Activated CD8-positive, alpha-beta memory T cell treated with anti-CD3 and anti-CD28 coated beads for 24 hours (primary cell): ENCODE measurements around the gene RAB11FIP5.

Source experiments
- DNase-seq: peaks from one replicate; pipeline ENCODE4 v3.0.0-alpha.2; 2020

Gene RAB11FIP5

GRCh38 chr2:73033142-73033765, 79.5 kb downstream of the RAB11FIP5 start:
- DNase-seq, result no peak

- no peak for DNase-seq
Observed at GRCh38 chr2:73032702-73033097, 80.0 kb downstream of the RAB11FIP5 start.

DNA sequence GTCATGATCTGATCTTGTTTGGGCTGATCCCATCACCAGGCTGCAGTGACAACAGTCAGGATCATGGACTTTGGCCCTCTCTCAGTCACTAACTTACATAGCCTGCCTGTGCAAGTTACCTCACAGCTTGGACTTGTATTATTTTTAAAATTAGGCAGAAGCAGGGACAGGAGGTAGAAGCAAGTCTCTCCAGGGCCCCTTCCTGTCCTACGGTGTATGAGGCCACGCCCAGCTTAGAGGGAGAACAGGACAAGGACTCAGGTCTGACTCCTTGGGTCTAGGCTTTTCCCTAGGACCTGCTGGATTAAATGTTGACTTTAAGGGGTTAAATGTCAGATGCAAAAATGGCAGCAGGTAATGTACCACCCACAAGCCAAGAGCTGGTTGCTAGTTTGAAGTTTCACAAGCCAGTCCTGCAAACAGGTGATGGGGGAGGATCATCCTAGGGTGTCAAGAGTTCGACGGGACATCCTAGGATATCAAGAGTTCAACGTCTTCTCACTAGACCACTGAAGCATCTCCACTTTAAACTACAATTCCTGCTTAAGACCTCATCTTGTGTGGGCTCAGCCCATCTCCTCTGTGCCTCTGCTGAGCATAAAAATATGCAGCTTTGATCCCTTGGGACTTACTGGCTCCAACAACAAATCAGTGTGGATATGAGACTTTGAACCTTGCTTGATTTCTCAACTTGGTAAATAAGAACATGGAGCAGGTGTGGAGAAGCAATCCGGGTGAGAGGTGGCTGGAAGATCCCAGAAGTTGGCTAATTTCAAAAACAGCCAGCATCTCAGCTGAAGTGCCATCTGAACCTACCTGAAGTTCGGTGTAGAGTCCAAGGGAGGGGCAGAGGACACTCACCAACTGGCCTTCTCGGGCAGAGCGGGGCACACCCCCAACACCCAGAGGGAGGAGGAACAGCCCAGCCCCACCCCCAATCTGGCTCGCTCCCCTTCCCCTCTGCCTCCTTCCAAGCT, 80.7 kb downstream of the RAB11FIP5 start:
- no peak for DNase-seq

DNA sequence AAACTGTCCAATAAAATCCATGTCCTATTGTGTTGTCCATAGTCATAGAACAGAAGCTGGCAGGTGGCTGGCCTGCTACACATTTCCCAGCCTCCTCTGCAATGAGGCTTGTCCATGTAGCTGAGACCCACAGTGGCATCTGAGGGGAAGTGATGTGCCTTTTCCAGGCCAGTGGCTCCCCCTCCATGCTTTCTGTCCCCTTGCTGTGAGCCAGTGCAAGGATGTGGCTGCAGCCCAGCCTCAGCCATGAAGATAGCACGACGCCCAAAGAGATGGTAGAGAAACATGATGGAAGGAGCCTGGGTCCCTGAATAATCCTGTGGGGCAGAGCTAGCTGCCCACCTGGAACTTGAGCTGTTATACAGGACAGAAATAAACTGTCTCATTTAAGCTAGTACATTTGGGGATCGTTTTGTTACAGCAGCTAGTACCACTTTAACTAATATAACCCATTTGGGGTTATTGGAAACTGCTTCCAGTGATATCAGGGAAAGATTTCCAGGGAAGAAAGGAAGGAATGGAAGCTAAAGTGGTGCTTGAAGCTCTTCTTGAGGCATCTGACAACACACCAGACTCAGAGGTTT, 81.6 kb downstream of the RAB11FIP5 start:
- DNase-seq, result no peak

- DNase-seq, result no peak
Observed at GRCh38 chr2:73028841-73029240, 83.9 kb downstream of the RAB11FIP5 start.

DNA sequence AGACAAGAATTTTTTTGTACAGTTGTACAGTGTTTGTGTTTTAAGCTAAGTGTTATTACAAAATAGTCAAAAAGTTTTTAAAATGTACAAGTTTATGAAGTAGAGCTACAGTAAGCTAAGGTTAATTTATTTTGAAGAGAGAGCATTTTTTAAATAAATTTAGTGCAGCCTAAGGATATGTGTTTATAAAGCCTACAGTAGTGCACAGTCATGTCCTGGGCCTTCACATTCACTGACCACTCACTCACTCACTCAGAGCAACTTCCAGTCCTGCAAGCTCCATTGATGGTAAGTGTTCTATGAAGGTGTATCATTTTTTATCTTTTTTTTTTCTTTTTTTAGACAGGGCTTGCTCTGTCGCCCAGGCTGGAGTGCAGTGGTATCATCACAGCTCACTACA, 85.4 kb downstream of the RAB11FIP5 start:
- DNase-seq, result no peak

DNA sequence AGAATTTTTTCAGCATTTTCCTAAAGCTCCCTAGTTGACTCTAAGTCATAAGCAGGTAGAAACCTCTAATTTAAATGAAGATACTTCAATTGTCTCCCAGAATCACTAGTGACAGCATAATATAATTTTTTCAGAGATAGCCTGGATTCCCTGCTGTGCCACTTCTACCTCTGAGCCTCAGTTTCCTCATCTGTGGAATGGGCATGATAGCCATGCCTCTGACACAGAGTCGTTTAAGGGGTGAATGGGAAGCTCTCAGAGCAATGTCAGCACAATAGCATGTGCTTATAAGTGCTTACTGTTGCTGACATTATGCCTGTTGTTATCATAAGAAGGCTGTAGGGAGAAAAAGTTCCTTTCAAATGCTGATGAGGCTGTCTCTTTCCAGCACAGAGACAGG, 89.3 kb downstream of the RAB11FIP5 start:
- DNase-seq, result no peak
